IPS-18c (cell line): ENCODE results near the gene CALB2.
A peak's percentile ranks its signal among the peaks of the same experiment; 100 is the strongest.
"Not testable (repeated sequence)": the region's sequence is repeated elsewhere in the genome, so short reads cannot be mapped to it uniquely, and the experiment has no call there.

Experiments used
- H3K4me3 ChIP-seq: 2 replicates; pipeline ENCODE4 v1.7.0; 2013; ENCODE audit warnings: low read depth, mild to moderate bottlenecking, low read length, moderate library complexity; ENCODE audit not compliant: insufficient read depth
- H3K9me3 ChIP-seq: one replicate; pipeline ENCODE4 v1.6.1; 2013; ENCODE audit warnings: mild to moderate bottlenecking, low read length, moderate library complexity; ENCODE audit not compliant: control insufficient read depth, insufficient read depth

The CALB2 gene, protein sequence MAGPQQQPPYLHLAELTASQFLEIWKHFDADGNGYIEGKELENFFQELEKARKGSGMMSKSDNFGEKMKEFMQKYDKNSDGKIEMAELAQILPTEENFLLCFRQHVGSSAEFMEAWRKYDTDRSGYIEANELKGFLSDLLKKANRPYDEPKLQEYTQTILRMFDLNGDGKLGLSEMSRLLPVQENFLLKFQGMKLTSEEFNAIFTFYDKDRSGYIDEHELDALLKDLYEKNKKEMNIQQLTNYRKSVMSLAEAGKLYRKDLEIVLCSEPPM

DNA sequence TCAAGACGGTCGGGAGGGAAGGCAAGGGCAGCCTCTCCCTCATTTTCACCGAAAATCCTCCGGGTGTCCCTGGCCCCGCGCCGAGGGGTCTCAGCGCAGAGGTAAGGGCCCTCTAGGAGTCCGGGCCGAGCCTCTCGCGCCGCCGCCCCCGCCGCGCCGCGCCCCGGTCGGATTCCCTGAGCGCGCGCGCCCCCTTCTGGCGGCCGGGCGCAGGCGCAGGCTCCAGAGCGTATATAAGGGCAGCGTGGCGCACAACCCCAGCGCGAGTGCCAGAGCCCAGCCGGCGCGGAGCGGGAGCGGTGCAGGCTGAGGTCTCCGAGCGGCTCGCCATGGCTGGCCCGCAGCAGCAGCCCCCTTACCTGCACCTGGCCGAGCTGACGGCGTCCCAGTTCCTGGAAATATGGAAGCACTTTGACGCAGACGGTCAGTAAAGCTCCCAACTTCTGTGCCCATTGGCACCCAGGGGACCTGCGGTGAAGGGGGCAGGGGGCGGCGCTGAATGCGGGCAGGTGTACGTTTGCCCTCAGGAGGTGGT is at the start of gene CALB2:
Gene CALB2, plus strand, starts transcription at position 260 of the 535 bp plus-strand sequence. Its CDS starts 70 bp downstream, at position 330.
- no peaks in the 10 kb centered on the region for H3K9me3 ChIP-seq
- H3K4me3 ChIP-seq = peak within 1 kb of the TSS; percentile 32; the same call in 1 of the 2 replicates

DNA sequence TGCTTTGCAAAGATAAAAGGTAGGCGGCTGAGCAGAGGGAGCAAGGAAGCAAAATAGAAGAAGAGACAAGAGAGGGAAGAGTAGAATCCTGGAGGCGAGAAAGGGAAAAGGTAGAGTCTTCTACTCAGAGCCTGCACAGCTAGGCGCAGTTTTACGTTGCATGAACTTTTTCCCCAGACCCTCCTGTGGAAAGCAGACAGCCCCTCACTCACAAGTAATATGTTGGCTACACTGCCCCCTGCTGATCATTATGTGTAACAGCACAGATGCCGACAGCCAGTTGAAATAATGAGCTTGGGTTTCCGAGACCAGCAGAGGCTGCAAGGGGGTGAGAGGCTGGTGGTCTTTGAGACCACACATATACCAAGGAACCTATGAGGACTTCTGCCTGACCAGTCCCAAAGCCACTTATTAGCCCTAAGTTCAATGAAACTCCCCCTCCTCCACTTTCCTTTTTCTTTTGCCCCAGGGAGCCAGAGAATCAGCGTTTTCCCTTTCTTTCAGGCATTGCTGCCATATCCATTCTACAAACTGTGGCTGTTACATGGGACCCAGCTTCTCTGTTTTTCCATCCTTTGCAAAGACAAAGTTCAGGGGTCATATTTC is 46.9 kb upstream of the CALB2 start:
- Histone ChIP-seq H3K9me3 (no peaks in the 10 kb centered on the region), H3K4me3 (no peak overlapping the region)

DNA sequence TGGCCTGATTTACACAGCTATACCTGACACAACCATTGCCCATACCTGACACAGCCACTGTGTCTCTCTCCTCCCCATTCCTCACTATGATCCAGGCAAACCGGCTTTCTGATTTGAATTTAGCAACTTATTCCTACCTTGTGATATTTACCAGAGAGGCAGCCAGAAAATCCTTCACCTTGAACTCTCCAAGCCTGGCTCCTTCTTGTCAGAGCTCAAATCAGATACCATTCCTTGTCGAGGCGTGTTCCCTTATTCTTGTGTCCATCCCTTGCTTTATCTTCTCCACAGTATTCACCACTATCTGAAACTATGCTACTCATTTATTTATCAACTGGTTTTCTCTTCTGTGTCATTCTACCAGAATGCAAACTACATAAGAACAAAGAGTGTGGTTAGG is 44.9 kb upstream of the CALB2 start:
- not testable (repeated sequence) for H3K4me3 ChIP-seq, H3K9me3 ChIP-seq

DNA sequence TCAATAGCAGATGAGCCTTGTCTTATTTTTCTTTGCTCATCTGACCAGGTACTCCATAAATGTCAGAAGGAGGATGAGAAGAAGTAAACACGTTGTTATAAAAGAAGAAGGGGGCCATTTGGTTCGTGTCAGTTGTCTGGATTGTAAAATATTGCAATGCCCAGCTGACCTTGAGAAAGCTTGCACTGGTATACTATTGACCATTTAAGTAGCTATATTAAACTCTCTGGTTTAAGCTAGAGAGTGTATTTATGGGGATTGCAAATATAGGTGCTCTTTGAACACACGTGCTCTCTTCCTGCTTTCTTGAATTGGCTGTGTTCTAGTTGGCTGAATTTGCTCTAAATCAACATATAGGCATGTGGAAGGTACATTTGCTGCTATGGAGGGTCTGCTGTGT is 43.3 kb upstream of the CALB2 start:
- H3K4me3 ChIP-seq = no peak overlapping the region
- H3K9me3 ChIP-seq = no peaks in the 10 kb centered on the region

DNA sequence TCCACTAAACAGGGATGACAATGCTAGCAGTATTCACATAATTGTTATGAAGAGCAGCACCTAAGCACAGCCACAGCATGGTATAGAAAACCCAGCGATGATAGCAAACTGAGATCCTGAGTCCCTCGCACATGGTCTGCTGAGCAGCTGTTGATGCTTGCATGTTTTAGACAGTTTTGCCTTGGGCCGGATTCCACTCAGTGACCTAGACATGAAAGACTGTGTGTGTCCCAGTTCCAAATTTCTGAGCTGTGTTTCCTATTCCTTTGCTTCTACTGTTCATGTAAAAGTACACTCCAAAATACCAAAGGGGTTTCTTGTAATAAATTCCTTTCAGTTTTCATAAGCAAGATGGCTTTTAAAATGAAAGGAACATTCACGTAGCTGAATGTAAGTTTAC is 38.5 kb upstream of the CALB2 start:
- no peaks in the 10 kb centered on the region for H3K9me3 ChIP-seq
- H3K4me3 ChIP-seq = no peak overlapping the region

DNA sequence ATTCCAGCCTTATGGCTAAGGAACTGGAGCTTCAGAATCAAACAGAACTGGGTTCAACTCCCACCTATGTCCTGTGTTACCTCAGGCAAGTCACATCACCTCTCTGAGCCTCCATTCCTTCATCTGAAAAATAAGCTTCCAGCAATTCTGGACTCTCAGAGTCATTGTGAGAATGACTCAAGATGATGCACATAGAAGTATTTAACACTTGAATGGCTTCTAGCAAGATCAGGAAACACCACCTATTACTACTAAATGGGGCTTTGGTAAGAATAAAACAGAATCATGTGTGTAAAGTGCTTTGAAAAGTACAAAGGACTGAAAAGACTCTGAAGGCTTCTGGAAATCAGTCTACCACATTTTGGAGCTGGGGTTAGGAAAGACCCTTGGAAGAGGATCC is 30.8 kb upstream of the CALB2 start:
- Histone ChIP-seq H3K9me3 (no peaks in the 10 kb centered on the region), H3K4me3 (no peak overlapping the region)

DNA sequence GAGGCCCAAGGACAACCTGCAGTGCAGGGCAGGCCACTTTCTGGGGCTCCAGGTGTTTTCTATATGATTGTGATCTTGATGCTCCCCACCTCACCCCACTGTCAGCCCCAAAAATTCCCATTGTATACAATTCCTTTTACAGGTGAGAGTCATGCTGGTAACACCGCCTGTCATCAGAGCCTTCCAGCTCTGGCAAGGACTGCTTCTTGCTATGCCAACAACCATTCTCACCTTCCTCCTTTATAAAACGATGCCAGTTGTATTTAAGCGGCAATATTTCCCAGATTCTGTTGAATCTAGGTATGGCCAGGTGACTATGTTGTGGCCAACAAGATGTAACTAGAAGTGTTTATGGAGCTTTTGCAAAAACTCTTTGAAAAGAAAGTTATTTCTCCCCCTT is 30.4 kb upstream of the CALB2 start:
- Histone ChIP-seq H3K4me3 (no peak overlapping the region), H3K9me3 (no peaks in the 10 kb centered on the region)

DNA sequence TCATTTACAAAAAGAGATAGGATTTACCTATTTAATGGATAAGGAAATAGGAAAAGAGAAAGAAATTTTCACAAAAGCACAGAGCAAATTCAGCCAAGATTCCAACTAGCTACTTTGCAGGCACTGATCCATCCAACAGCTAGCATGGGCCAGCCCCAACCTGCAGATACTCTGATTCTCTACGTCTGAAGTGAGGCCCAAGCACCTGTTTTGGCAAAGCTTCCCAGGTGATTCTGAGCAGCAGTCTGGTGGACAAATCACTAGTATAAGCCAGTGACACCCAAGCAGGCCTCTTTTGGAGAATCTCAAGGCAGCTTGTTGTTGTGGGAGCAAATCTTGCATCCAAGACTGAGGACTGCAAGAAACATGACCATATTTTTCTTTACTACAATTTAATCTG is 20.9 kb upstream of the CALB2 start:
- no peaks in the 10 kb centered on the region for H3K9me3 ChIP-seq
- H3K4me3 ChIP-seq = no peak overlapping the region

DNA sequence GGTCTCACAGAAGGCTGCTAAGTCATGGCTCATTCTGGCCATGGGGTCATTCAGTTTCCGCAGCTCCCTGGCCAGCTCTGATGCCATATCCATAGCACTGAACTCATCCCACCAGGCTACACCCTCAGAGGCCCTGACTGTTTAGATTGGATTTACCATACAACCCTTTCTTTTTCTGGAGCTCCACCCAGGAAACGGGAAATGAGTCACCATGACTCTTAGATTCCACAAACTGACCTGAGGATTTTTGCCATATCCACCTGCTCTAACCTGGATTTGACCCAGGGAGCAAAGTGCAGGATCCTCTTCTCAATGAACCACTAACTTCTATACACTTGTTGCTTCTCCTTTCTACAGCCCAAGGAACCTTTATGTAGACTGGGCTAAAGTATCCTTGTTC is 20.3 kb upstream of the CALB2 start:
- H3K4me3 ChIP-seq = no peak overlapping the region
- H3K9me3 ChIP-seq = no peaks in the 10 kb centered on the region

DNA sequence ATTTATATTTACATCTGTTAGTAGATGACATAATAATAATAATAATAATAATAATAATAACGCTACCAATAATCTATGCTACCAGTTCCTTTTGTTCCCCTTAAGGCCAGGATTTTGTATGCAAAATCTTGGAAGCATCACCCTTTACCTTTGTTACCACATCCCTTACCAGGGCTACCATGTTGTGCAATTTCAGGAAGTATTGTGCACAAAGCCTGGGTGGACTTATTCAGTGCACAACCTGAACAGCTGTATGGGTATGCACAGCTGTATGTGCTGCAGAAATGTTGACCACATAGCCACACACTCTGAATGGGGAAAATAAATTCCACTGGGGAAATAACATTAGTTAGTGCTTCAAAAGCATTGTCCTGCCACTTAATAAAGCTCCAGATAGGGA is 19.9 kb upstream of the CALB2 start:
- no peak overlapping the region for H3K4me3 ChIP-seq
- H3K9me3 ChIP-seq = no peaks in the 10 kb centered on the region

DNA sequence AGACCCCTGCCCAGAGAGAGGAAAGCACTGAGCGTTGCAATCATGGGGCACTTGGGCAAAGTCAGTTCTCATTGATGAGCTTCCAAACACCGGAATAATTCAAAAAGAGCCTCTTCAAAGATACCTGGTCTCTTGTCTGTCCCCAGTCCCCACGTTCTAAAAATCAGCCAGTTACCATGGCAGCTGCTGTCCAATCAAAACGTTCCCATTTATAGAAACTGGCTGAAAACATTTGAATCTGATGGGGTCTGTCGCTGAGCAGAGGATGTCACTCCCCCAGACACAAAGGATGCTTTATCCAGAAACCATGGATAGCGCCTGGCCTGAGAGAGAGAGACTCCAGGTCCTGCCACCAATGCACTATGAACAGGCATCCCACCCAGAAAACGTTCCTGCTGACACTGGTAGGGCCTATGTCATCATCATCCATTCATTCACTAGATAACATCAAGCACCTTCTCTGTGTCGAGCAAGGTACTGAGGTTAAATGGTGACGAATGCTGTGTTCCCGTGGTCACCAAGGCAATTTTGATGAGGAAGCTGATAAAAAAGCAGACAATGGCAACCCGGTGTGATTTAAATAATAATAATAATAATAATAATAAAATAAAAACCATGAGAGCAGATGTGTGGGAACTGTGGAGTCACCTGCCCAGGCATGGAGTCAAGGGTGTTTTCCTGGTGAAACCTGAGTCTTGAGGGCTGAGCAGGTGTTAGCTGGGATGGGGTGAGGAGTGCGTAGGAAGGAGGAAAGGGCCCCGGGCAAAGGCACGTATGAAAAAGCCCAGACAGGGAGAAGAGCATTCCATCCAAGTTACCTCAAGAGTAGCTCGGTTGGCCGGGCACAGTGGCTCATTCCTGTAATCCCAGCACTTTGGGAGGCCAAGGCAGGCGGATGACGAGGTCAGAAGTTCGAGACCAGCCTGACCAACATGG is 19.0 kb upstream of the CALB2 start:
- Histone ChIP-seq H3K9me3 (no peaks in the 10 kb centered on the region), H3K4me3 (no peak overlapping the region)

DNA sequence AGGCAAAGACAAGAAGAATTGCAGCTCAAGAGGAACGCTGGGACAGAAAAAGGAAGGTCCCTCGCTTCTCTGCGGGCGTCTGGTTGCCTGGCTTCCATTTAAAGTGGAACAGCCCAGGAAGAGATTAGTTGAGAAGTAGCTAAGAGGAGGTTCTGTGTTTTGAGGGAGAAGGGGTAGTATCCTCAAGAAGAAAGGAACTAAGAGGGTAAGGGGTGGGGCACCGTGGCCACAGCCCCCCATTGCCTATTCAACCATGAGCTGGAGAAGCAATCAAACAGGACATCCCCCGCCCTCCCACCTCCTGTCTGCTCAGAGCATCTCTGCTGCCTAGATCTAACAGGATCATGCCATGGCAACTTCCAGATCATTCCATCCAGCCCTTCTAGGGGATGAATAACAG is 18.1 kb upstream of the CALB2 start:
- Histone ChIP-seq H3K4me3 (no peak overlapping the region), H3K9me3 (no peaks in the 10 kb centered on the region)

DNA sequence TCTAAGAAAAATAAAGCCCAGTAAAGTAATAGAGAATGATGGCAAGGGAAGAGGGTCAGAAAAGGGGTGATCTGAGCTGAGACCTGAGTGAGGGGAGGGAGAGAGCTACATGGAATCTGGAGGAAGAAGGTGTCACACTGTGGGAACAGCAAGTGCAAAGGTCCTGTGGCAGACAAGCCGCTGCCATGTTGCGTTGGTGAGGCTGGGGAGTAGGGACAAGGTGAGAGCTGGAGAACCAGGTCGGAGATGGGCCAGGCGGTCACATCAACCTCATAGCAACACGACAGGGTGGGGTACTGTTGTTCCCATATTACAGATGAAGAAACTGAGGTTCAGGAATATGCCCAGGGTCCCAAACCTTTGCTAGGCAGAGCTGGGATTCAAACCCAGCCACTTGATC is 16.6 kb upstream of the CALB2 start:
- H3K4me3 ChIP-seq = no peak overlapping the region
- H3K9me3 ChIP-seq = no peaks in the 10 kb centered on the region

DNA sequence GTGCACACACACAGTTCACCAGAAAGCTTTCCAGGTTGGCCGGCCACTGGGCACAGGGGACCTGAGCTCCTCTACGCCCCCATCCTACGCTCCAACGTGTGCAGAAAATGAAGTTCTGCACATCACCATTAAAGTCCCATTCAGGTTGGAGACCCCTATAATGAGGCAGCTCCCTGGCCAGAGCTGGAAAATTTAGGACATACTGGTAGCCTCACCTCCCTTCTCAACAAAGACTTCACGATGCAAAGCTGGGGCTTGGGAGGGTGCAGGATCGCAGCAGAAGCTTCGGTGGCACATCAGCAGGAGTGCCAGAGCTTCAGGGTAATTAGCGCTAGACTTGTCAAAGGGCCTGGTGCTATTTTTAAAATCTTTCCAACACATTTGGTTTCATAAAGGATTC is 15.4 kb upstream of the CALB2 start:
- Histone ChIP-seq H3K9me3 (no peaks in the 10 kb centered on the region), H3K4me3 (no peak overlapping the region)

DNA sequence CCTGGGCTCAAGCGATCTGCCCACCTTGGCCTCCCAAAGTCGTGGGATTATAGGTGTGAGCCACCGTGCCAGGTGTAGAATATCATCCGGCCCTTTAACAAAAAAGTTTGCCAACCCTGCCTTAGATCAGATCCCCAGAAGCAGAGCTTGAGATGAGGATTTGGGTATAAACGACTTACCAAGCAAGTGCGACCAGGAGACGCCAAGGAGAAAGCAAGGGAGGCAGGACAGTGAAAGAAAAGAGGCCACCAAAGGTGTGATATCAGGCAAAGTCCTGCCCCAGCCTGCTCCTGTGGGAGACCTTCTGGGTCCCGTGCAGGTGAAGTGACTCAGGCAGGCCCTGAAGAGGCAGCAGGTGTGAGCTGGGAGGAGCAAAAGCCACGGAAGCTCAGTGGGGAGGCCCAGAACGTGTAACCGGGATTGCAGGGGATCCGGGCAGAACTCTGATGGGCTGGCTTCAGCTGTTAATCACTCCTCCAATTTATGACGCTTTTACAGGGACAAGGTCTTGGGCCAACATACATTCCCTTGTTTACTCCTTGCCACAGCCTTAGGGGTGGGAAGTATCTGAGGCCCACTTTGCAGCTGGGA is 14.1 kb upstream of the CALB2 start:
- H3K4me3 ChIP-seq = no peak overlapping the region
- no peaks in the 10 kb centered on the region for H3K9me3 ChIP-seq

DNA sequence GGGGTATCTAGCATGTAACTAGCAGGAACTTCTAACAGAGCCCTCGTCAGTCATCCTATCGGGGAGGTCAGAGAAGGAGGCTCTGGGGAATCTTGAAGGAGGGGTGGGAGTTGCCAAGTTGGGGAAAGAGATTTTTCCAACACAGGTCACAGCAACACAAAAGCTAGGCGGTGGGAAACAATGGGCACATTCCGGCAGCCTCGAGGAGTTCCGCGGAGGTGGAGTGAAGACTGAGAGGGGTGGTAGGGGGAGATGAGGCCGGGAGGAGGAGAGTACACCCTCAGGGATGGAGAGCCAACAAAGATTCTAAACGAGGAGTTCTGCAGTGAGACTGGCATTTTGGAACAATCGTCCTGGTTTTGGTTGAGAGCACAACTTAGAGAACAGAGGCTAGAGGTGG is 13.5 kb upstream of the CALB2 start:
- Histone ChIP-seq H3K9me3 (no peaks in the 10 kb centered on the region), H3K4me3 (no peak overlapping the region)

DNA sequence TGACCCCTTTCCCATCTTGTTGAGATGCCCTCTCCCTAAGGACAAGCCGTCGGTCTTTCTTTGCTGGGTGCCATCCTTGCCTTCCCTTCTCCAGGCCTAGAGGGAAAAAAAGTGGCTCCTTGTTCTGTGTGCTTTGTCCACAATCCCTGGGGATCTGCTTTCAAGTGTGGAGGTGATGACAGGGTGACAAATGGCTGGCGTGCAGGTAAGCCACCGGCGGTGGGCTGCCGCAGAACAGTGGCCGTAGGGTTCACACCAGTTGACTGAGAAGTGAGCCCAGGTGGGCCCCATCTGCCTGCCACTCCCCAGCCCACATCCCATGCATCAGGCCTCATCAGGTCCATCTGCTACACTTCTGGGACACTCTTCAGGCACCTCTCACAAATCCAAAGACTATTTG is 11.4 kb upstream of the CALB2 start:
- Histone ChIP-seq H3K4me3 (no peak overlapping the region), H3K9me3 (no peaks in the 10 kb centered on the region)
